HG03439 (cell line): Measurements from ENCODE around the gene APRT.
A peak's percentile ranks its signal among the peaks of the same experiment; 100 is the strongest.

Experiments
- ATAC-seq: cut with Tn5 transposase; IDR thresholded peaks from one replicate; pipeline ENCODE4 v1.9.1; 2021; ENCODE audit warnings: mild to moderate bottlenecking, moderate library complexity; ENCODE audit not compliant: unreplicated experiment

APRT gene

GRCh38 chr16:88811769-88812512 lies at the start of gene APRT:
APRT (minus strand) TSS chr16:88811928; CDS start chr16:88811899, 29 bp downstream.
- ATAC-seq: peak; percentile 66

- ATAC-seq: no peak
Measured at GRCh38 chr16:88861359-88861758, 49.6 kb upstream of the APRT start.

- ATAC-seq: no peak
Measured at GRCh38 chr16:88859381-88860091, 47.8 kb upstream of the APRT start.

- ATAC-seq: no peak
Measured at GRCh38 chr16:88857728-88858339, 46.1 kb upstream of the APRT start.

GRCh38 chr16:88856828-88857727 lies 45.4 kb upstream of the APRT start, which contains the start of the genes GALNS and TRAPPC2L:
GALNS (minus strand) TSS chr16:88856947; CDS start chr16:88856877, 70 bp downstream.
TRAPPC2L (plus strand) TSS chr16:88857127; CDS start chr16:88857151, 24 bp downstream.
- peak; percentile 84 for ATAC-seq

GRCh38 chr16:88856122-88856827 lies 44.5 kb upstream of the APRT start:
- ATAC-seq: no peak

- ATAC-seq: no peak
Measured at GRCh38 chr16:88855736-88856121, 44.0 kb upstream of the APRT start.

- ATAC-seq: no peak
Measured at GRCh38 chr16:88855176-88855575, 43.4 kb upstream of the APRT start.

- no peak for ATAC-seq
Measured at GRCh38 chr16:88854306-88855111, 42.8 kb upstream of the APRT start.

GRCh38 chr16:88853325-88853941 lies 41.7 kb upstream of the APRT start:
- no peak for ATAC-seq

GRCh38 chr16:88851616-88852015 lies 39.9 kb upstream of the APRT start:
- ATAC-seq: no peak

- no peak for ATAC-seq
Measured at GRCh38 chr16:88850531-88851199, 38.9 kb upstream of the APRT start.

- ATAC-seq: no peak
Measured at GRCh38 chr16:88848557-88848956, 36.8 kb upstream of the APRT start.

GRCh38 chr16:88847654-88848053 lies 35.9 kb upstream of the APRT start:
- no peak for ATAC-seq

- ATAC-seq: no peak
Measured at GRCh38 chr16:88846088-88846487, 34.4 kb upstream of the APRT start.

GRCh38 chr16:88844419-88845036 lies 32.8 kb upstream of the APRT start:
- no peak for ATAC-seq

GRCh38 chr16:88843256-88843655 lies 31.5 kb upstream of the APRT start:
- no peak for ATAC-seq

- ATAC-seq: no peak
Measured at GRCh38 chr16:88842806-88843205, 31.1 kb upstream of the APRT start.
